GM18870 (cell line): ENCODE data around the gene SAA4.
"Not testable (repeated sequence)": the region's sequence is repeated elsewhere in the genome, so short reads cannot be mapped to it uniquely, and the experiment has no call there.

ENCODE experiments used
- ATAC-seq: cut with Tn5 transposase; IDR thresholded peaks from one replicate; pipeline ENCODE4 v1.9.1; 2021; ENCODE audit warnings: moderate library complexity; ENCODE audit not compliant: unreplicated experiment

The SAA4 gene

GRCh38 chr11:18236664-18237356 lies at the start of gene SAA4:
Gene SAA4, minus strand, starts transcription at chr11:18236802. Its CDS starts 876 bp downstream, at chr11:18235926.
- no peak for ATAC-seq

- ATAC-seq: no peak
Measured at GRCh38 chr11:18285841-18286240, 49.2 kb upstream of the SAA4 start.

GRCh38 chr11:18282626-18283025 lies 46.0 kb upstream of the SAA4 start:
- no peak for ATAC-seq

- ATAC-seq: peak; percentile 85
Measured at GRCh38 chr11:18280438-18281045, 43.9 kb upstream of the SAA4 start.

GRCh38 chr11:18277565-18278271 lies 41.1 kb upstream of the SAA4 start:
- no peak for ATAC-seq

GRCh38 chr11:18271206-18271605 lies 34.6 kb upstream of the SAA4 start:
- no peak for ATAC-seq

- ATAC-seq: no peak
Measured at GRCh38 chr11:18270102-18270501, 33.5 kb upstream of the SAA4 start.

- ATAC-seq: not testable (repeated sequence)
Measured at GRCh38 chr11:18269252-18269651, 32.6 kb upstream of the SAA4 start.

GRCh38 chr11:18267335-18268133 lies 30.9 kb upstream of the SAA4 start:
- ATAC-seq: peak; percentile 53

GRCh38 chr11:18265949-18266348 lies 29.3 kb upstream of the SAA4 start, which contains the start of gene SAA1:
Gene SAA1, plus strand, starts transcription at chr11:18266264. Its CDS starts 624 bp downstream, at chr11:18266888.
- no peak for ATAC-seq

- no peak for ATAC-seq
Measured at GRCh38 chr11:18264677-18265555, 28.3 kb upstream of the SAA4 start.

- no peak for ATAC-seq
Measured at GRCh38 chr11:18264035-18264434, 27.4 kb upstream of the SAA4 start.

- ATAC-seq: not testable (repeated sequence)
Measured at GRCh38 chr11:18262681-18263350, 26.2 kb upstream of the SAA4 start.

GRCh38 chr11:18261721-18262120 lies 25.1 kb upstream of the SAA4 start:
- ATAC-seq: no peak

- ATAC-seq: no peak
Measured at GRCh38 chr11:18259259-18259658, 22.7 kb upstream of the SAA4 start.

GRCh38 chr11:18254781-18255361 lies 18.3 kb upstream of the SAA4 start:
- no peak for ATAC-seq

GRCh38 chr11:18253778-18254338 lies 17.3 kb upstream of the SAA4 start:
- no peak for ATAC-seq

GRCh38 chr11:18253233-18253632 lies 16.6 kb upstream of the SAA4 start:
- ATAC-seq: no peak

- no peak for ATAC-seq
Measured at GRCh38 chr11:18248561-18248960, 12.0 kb upstream of the SAA4 start, which contains the start of gene SAA2. Gene SAA2, minus strand, starts transcription at chr11:18248668. Its CDS starts 657 bp downstream, at chr11:18248011.
